SK-N-SH (cell line): ENCODE results near the gene RMI1. TPM values are rescaled to one million over a fixed set of nuclear protein-coding genes. Genes with fewer than 3 reads are reported as not detected.
"Not testable (repeated sequence)": the region's sequence is repeated elsewhere in the genome, so short reads cannot be mapped to it uniquely, and the experiment has no call there.

Source experiments
- CTCF ChIA-PET: fragments of 300-600, 350-600 bp; formaldehyde crosslinking; extraction: SDS; loops from one replicate; lab custom pipeline; 2021; lab: Yijun Ruan, JAX
- POLR2A ChIA-PET: fragments of 350-600 bp; sonication (Branson Sonifier 250); formaldehyde crosslinking; extraction: SDS; loops from one replicate; lab custom pipeline; 2020; ENCODE audit warnings: antibody characterized with exemption, inconsistent platforms; lab: Yijun Ruan, JAX
- DNase-seq: peaks from one replicate; pipeline ENCODE4 v3.0.0; 2012
- H2AFZ ChIP-seq: fragments of 200-600 bp; sonication (generic); 2 replicates; pipeline ENCODE4 v1.8.1; 2016; ENCODE audit warnings: antibody characterized with exemption, mild to moderate bottlenecking, low read depth
- H3F3A ChIP-seq: fragments of 200-600 bp; sonication (generic); replicated peaks from 2 replicates; pipeline ENCODE3; 2016; ENCODE audit warnings: antibody characterized with exemption, mild to moderate bottlenecking; ENCODE audit not compliant: insufficient read depth
- H3K27ac ChIP-seq, 2 experiments: fragments of 200-500 bp in 1 of 2; fragments of 200-600 bp in 1 of 2; sonication (Bioruptor generic) in 1 of 2; sonication (generic), shearing (Covaris generic) in 1 of 2; 2 replicates each; pipeline versions ENCODE4 v1.5.1 to v1.6.1; 2014 to 2016; ENCODE audit warnings: low read depth in 2 of 2, inconsistent platforms in 1 of 2, low read length in 1 of 2, mild to moderate bottlenecking in 1 of 2, mixed read lengths in 1 of 2
- H3K27me3 ChIP-seq: fragments of 200-600 bp; sonication (generic), shearing (Covaris generic); 2 replicates; pipeline ENCODE4 v1.6.1; 2016; ENCODE audit warnings: mixed run types; ENCODE audit not compliant: insufficient read depth
- H3K36me3 ChIP-seq, 2 experiments: fragments of 200-500 bp in 1 of 2; fragments of 200-600 bp in 1 of 2; sonication (Bioruptor generic) in 1 of 2; sonication (generic) in 1 of 2; replicated peaks in 1 of 2; 2 replicates each; pipeline versions ENCODE3 to v1.5.1; 2014 to 2016; ENCODE audit warnings: low read length in 1 of 2, mild to moderate bottlenecking in 1 of 2; ENCODE audit not compliant: insufficient read depth in 2 of 2, control insufficient read depth in 1 of 2
- H3K4me1 ChIP-seq, 2 experiments: fragments of 200-500 bp in 1 of 2; fragments of 200-600 bp in 1 of 2; sonication (Bioruptor generic) in 1 of 2; sonication (generic), shearing (Covaris generic) in 1 of 2; 2 replicates each; pipeline versions ENCODE4 v1.5.1 to v1.6.1; 2014 to 2016; ENCODE audit warnings: low read depth in 1 of 2, low read length in 1 of 2, mixed run types in 1 of 2; ENCODE audit not compliant: insufficient read depth in 2 of 2, control insufficient read depth in 1 of 2
- H3K4me2 ChIP-seq: fragments of 200-600 bp; sonication (generic), shearing (Covaris generic); 2 replicates; pipeline ENCODE4 v1.6.1; 2017; ENCODE audit warnings: mixed run types
- H3K4me3 ChIP-seq, 2 experiments: fragments of 200-500 bp in 1 of 2; fragments of 200-600 bp in 1 of 2; sonication (Bioruptor generic) in 1 of 2; sonication (generic), shearing (Covaris generic) in 1 of 2; 2 replicates each; pipeline versions ENCODE4 v1.5.1 to v1.8.1; 2014 to 2016; ENCODE audit warnings: low read depth in 2 of 2, inconsistent platforms in 1 of 2, low read length in 1 of 2, mild to moderate bottlenecking in 1 of 2, mixed read lengths in 1 of 2, moderate library complexity in 1 of 2
- H3K79me2 ChIP-seq: fragments of 200-600 bp; sonication (generic); 2 replicates; pipeline ENCODE4 v1.8.1; 2017; ENCODE audit warnings: mild to moderate bottlenecking; ENCODE audit not compliant: insufficient read depth
- H3K9ac ChIP-seq: fragments of 200-600 bp; sonication (generic); 2 replicates; pipeline ENCODE4 v1.6.1; 2017; ENCODE audit warnings: mixed run types
- H3K9me2 ChIP-seq: fragments of 200-600 bp; sonication (generic); 2 replicates; pipeline ENCODE4 v1.6.1; 2017; ENCODE audit warnings: mixed run types
- H3K9me3 ChIP-seq: fragments of 200-600 bp; sonication (generic); 2 replicates; pipeline ENCODE4 v1.6.1; 2017; ENCODE audit warnings: mixed run types, mild to moderate bottlenecking, moderate library complexity
- H4K20me1 ChIP-seq: fragments of 200-600 bp; sonication (generic); 2 replicates; pipeline ENCODE4 v1.6.1; 2017; ENCODE audit warnings: mild to moderate bottlenecking, mixed run types; ENCODE audit not compliant: insufficient read depth
- ELF1 ChIP-seq: IDR thresholded peaks from 2 replicates; pipeline ENCODE4 v1.4.0; 2012
- EP300 ChIP-seq, 2 experiments: IDR thresholded peaks; 2 replicates each; pipeline versions ENCODE4 v1.4.0 to v1.6.1; 2012; ENCODE audit warnings: borderline replicate concordance in 1 of 2, low read depth in 1 of 2, low read length in 1 of 2
- NFIC ChIP-seq: IDR thresholded peaks from 2 replicates; pipeline ENCODE4 v1.4.0; 2012; ENCODE audit warnings: borderline replicate concordance
- POLR2AphosphoS5 ChIP-seq: IDR thresholded peaks from 2 replicates; pipeline ENCODE4 v1.6.1; 2012; ENCODE audit warnings: low read depth, low read length
- RCOR1 ChIP-seq: fragments of 150-350 bp; IDR thresholded peaks from 2 replicates; pipeline ENCODE4 v1.6.1; 2017; ENCODE audit warnings: antibody characterized with exemption, low read length
- RXRA ChIP-seq: IDR thresholded peaks from 2 replicates; pipeline ENCODE4 v1.4.0; 2012; ENCODE audit warnings: low read depth, mild to moderate bottlenecking, borderline replicate concordance
- TCF12 ChIP-seq: IDR thresholded peaks from 2 replicates; pipeline ENCODE4 v1.4.0; 2012
- TEAD4 ChIP-seq: IDR thresholded peaks from 2 replicates; pipeline ENCODE4 v1.4.0; 2012; ENCODE audit warnings: mild to moderate bottlenecking, borderline replicate concordance; ENCODE audit not compliant: insufficient read depth
- ZBTB33 ChIP-seq: IDR thresholded peaks from 2 replicates; pipeline ENCODE4 v1.4.0; 2012; ENCODE audit warnings: low read depth, borderline replicate concordance
- WGBS: methylation state at CpG from one replicate; pipeline ENCODE4 v1.1.6; 2017; ENCODE audit warnings: low lambda C conversion rate; 5-methylcytosine and 5-hydroxymethylcytosine counted together
- polyA plus RNA-seq, 3 experiments: library from polyadenylated mRNA; depleted of rRNA; stranded (reverse); fragments of >200 nt; gene quantifications; 2 replicates each; pipeline ENCODE4 v1.2.3, GENCODE V29; 2012
- TF ChIP-seq, protein P1 (sequence below): IDR thresholded peaks from 2 replicates; pipeline ENCODE4 v1.4.0; 2012; ENCODE audit warnings: low read depth, borderline replicate concordance

Gene RMI1
- polyA plus RNA-seq, 1 of the 3 experiments (the other 2 are of a cell fraction): 1.0 TPM

DNA sequence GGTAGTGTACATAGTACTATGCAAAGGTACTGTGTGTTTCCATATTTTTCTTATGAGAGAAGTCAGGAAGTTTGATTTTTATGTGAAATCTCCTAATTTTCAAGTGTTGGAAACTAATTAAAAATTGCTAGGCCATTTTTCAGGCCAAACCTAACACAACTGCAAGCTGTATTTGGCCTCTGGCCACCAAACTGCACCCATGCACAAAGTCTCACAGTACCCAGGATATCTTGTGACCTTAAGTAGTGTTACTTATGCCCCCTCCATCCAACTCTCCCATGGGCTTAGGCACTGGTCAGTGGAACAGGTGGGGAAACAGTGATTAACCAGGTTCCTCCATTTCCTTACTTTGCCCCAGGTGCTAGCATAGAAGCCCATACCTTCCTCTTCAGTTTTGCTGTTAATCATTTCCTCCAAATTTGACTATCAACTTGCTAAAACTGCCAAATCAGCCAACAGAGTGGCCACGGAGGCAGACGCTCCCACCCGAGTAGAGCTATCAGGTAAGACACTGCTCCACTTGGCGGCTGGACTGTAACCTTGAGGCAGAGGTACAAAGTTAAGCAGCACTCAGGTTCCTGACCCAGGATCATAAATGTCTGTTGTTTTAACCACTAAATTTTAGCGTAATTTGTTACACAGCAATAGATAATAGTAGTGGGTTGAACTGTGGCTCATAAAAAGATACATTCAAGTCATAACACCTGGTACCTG lies 39.9 kb upstream of the RMI1 start:
- Histone ChIP-seq H4K20me1 (no peaks in the 10 kb centered on the region), H3K36me3 (peaks cover 20 to 26% of the 10 kb centered on the region in 2 experiments), H3K4me3 (no peak overlapping the region), H3K9me2 (no peaks in the 10 kb centered on the region), H3K4me1 (peaks cover 0 to 10% of the 10 kb centered on the region in 2 experiments; a peak in 1 of 4 replicates), H3K9ac (no peak overlapping the region), H3K27ac (no peak overlapping the region), H3K9me3 (no peaks in the 10 kb centered on the region), H3K4me2 (no peak overlapping the region), H3K79me2 (no peaks in the 10 kb centered on the region), H3K27me3 (no peaks in the 10 kb centered on the region), H3F3A (no peaks in the 10 kb centered on the region), H2AFZ (no peak overlapping the region)
- CTCF ChIA-PET: interaction anchor here (0.5 to 8.8 kb wide), 5 partner anchors 22 to 395 kb away, joined by 3 to 69 read pairs (median 5); no protein-coding TSS in a partner anchor
- 96% methylated on average over 5 of the region's 5 CpGs for WGBS
- no peak for TF ChIP-seq ZBTB33
- TF ChIP-seq NFIC: no peak
- TF ChIP-seq, protein P1, sequence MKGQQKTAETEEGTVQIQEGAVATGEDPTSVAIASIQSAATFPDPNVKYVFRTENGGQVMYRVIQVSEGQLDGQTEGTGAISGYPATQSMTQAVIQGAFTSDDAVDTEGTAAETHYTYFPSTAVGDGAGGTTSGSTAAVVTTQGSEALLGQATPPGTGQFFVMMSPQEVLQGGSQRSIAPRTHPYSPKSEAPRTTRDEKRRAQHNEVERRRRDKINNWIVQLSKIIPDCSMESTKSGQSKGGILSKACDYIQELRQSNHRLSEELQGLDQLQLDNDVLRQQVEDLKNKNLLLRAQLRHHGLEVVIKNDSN: no peak
- no peak for TF ChIP-seq TEAD4
- no peak for TF ChIP-seq RXRA
- no peak for TF ChIP-seq ELF1
- TF ChIP-seq TCF12: no peak
- TF ChIP-seq RCOR1: no peak
- TF ChIP-seq EP300 (IDR thresholded peaks at IDR 0.05; ENCODE audit: borderline replicate concordance in 1 of 2, low read depth in 1 of 2, low read length in 1 of 2): no peak
- no peak for TF ChIP-seq POLR2AphosphoS5
- POLR2A ChIA-PET: interaction anchor here (1.7 kb wide), 1 partner anchor 39 kb away, joined by 7 read pairs; the partner anchor contains the start of genes HNRNPK and RMI1
- DNase-seq: no peak

- H3K9me2 ChIP-seq, H3F3A ChIP-seq, H3K4me1 ChIP-seq, H2AFZ ChIP-seq, H4K20me1 ChIP-seq, H3K27ac ChIP-seq, H3K79me2 ChIP-seq, DNase-seq, H3K27me3 ChIP-seq, H3K9me3 ChIP-seq, CTCF ChIA-PET, H3K4me3 ChIP-seq, POLR2A ChIA-PET, H3K4me2 ChIP-seq, H3K9ac ChIP-seq: not testable (repeated sequence)
- H3K36me3 ChIP-seq: peaks cover 15 to 24% of the 10 kb centered on the region in 2 experiments
- 88% methylated on average over 5 of the region's 39 CpGs for WGBS
These were observed 32.5 kb upstream of the RMI1 start for GRCh38 chr9:83948096-83948495.
